ENCODE results near the gene NLRC5. TPM values are rescaled to one million over a fixed set of nuclear protein-coding genes. Genes with fewer than 3 reads are reported as not detected.

The NLRC5 gene
- total and polyA plus RNA-seq, 9 of the 15 experiments (the other 6 are each of a cell fraction or from before 2014, with no cell fraction given): 0.59 to 0.71 TPM; not detected in 7

GRCh38 chr16:57105184-57105583, 115.8 kb downstream of the NLRC5 start (continued):
- TF ChIP-seq ZNF518B (CRISPR knock-in tag; IDR thresholded peaks at IDR 0.05) (no peak), ZFPM2 (CRISPR knock-in tag; IDR thresholded peaks at IDR 0.05) (no peak), ZSCAN29 (IDR thresholded peaks at IDR 0.05) (no peak), RBM15 (IDR thresholded peaks at IDR 0.05; ENCODE audit: insufficient read depth, low read length) (no peak), ZNF217 (CRISPR knock-in tag; IDR thresholded peaks at IDR 0.05) (no peak), HINFP (tag; conservative IDR thresholded peaks at IDR 0.05; ENCODE audit: low read depth) (no peak), ZNF23 (CRISPR knock-in tag; IDR thresholded peaks at IDR 0.05) (no peak), ESRRA (IDR thresholded peaks at IDR 0.05; ENCODE audit: borderline replicate concordance, low read depth) (no peak), STAT5B (CRISPR knock-in tag; IDR thresholded peaks at IDR 0.05) (no peak), ERF (CRISPR knock-in tag; IDR thresholded peaks at IDR 0.05) (no peak)
